ENCODE data around the gene IL20RA.

IL20RA gene

DNA sequence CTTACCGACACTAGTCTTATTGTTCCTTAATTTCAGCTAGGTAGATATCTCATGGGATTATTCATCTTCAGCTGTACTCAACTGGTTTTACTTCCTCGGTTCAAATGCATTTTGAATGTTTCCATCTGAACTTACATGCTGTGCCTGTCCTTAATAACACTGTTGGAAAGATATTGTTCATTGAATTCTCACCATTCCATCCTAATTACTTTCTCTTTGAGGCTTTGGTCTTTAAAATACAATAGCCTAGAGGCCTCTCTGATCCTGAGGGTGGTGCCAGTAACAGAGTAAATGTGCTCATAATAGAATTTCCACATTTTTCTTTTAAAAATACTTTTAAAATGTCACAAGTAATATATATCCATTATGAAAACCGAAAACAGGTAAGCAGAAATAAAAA lies 54.0 kb downstream of the IL20RA start:
- TF ChIP-seq, protein P1, sequence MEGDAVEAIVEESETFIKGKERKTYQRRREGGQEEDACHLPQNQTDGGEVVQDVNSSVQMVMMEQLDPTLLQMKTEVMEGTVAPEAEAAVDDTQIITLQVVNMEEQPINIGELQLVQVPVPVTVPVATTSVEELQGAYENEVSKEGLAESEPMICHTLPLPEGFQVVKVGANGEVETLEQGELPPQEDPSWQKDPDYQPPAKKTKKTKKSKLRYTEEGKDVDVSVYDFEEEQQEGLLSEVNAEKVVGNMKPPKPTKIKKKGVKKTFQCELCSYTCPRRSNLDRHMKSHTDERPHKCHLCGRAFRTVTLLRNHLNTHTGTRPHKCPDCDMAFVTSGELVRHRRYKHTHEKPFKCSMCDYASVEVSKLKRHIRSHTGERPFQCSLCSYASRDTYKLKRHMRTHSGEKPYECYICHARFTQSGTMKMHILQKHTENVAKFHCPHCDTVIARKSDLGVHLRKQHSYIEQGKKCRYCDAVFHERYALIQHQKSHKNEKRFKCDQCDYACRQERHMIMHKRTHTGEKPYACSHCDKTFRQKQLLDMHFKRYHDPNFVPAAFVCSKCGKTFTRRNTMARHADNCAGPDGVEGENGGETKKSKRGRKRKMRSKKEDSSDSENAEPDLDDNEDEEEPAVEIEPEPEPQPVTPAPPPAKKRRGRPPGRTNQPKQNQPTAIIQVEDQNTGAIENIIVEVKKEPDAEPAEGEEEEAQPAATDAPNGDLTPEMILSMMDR (IDR thresholded peaks at IDR 0.05; ENCODE audit: low read depth, low read length, missing control alignments) = no peak
- in situ Hi-C loops (cut with HindIII; ENCODE audit: low pct_ligation_motif_present, low sequenced_read_pairs) = no loop called here
- Histone ChIP-seq H3K36me3 (replicated peaks) (no peaks in the 10 kb centered on the region), H3K27me3 (replicated peaks) (peaks cover 16% of the 10 kb centered on the region), H3K27ac (no peak overlapping the region), H3K4me3 (ENCODE audit: low read depth, low read length) (no peak overlapping the region)
- DNase-seq = no peak

DNA sequence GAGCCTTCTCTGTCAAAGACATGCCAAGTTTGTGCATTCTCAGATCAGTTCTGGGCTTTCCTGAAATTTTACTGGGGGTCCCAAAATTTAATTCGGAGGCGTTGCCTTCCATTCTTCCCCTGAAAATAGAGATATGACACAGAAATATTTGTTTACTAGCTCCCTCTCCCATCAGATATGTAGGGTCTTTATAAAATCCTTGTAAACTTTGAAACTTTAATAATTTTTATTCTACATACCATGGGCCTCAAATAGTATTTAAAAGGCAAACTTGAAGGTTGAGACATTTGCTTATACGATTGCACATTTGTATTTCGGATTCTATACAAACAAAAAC lies 54.6 kb downstream of the IL20RA start:
- DNase-seq = no peak
- Histone ChIP-seq H3K36me3 (replicated peaks) (no peaks in the 10 kb centered on the region), H3K27me3 (replicated peaks) (peaks cover 16% of the 10 kb centered on the region), H3K27ac (no peak overlapping the region), H3K4me3 (ENCODE audit: low read depth, low read length) (peak overlapping the region; percentile 57)
- in situ Hi-C loops (cut with HindIII; ENCODE audit: low pct_ligation_motif_present, low sequenced_read_pairs) = no loop called here
- TF ChIP-seq, protein P1 (IDR thresholded peaks at IDR 0.05; ENCODE audit: low read depth, low read length, missing control alignments) = no peak

DNA sequence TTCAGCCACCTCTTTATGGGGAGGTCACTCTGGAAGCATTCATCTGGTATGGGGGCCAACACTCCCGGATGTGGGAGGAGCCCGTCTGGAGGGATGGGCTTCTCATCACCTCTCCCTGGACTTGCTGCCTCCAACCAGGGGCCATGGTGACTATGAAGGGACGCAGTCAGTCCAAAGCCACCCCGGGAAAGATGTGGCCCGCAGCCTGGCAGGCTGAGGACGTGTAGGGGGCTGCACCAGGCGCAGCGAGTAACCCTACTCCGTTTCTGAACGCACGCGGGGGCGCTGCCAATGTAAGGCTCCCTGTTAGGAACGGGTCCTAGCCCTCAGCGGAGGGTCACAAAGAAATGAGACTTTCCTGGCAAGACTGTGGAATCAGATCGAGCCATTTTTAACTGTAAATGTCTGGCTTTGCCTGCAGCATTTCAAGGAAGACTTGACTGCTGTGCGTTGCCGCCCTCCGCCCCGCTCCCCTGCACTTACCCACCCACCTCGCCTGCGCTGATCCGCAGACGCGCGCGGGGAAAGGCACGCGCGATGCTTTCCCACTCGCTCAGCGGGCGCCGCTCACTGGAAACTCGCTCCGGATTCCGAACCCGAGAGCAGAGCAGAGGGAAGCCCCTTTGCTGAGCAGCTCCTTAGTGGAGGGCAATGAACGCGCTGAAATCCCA lies 55.1 kb downstream of the IL20RA start:
- in situ Hi-C loops (cut with HindIII; ENCODE audit: low pct_ligation_motif_present, low sequenced_read_pairs) = no loop called here
- DNase-seq = no peak
- Histone ChIP-seq H3K27me3 (replicated peaks) (peaks cover 16% of the 10 kb centered on the region), H3K36me3 (replicated peaks) (no peaks in the 10 kb centered on the region), H3K4me3 (ENCODE audit: low read depth, low read length) (peak overlapping the region; percentile 57), H3K27ac (no peak overlapping the region)
- TF ChIP-seq, protein P1 (IDR thresholded peaks at IDR 0.05; ENCODE audit: low read depth, low read length, missing control alignments) = no peak

GRCh38 chr6:136987526-136987925 lies 57.2 kb downstream of the IL20RA start:
- TF ChIP-seq, protein P1 (IDR thresholded peaks at IDR 0.05; ENCODE audit: low read depth, low read length, missing control alignments) = no peak
- DNase-seq = no peak
- Histone ChIP-seq H3K27me3 (replicated peaks) (peaks cover 16% of the 10 kb centered on the region), H3K4me3 (ENCODE audit: low read depth, low read length) (no peak overlapping the region), H3K27ac (no peak overlapping the region), H3K36me3 (replicated peaks) (no peaks in the 10 kb centered on the region)
- in situ Hi-C loops (cut with HindIII; ENCODE audit: low pct_ligation_motif_present, low sequenced_read_pairs) = no loop called here

- Histone ChIP-seq H3K4me3 (ENCODE audit: low read depth, low read length) (no peak overlapping the region), H3K36me3 (replicated peaks) (no peaks in the 10 kb centered on the region), H3K27ac (no peak overlapping the region), H3K27me3 (replicated peaks) (peaks cover 14% of the 10 kb centered on the region)
- in situ Hi-C loops (cut with HindIII; ENCODE audit: low pct_ligation_motif_present, low sequenced_read_pairs) = no loop called here
- TF ChIP-seq, protein P1 (IDR thresholded peaks at IDR 0.05; ENCODE audit: low read depth, low read length, missing control alignments) = no peak
- DNase-seq = no peak
These were observed 59.3 kb downstream of the IL20RA start for GRCh38 chr6:136985502-136985901.

GRCh38 chr6:136984578-136984977 lies 60.2 kb downstream of the IL20RA start:
- Histone ChIP-seq H3K27ac (no peak overlapping the region), H3K27me3 (replicated peaks) (peaks cover 9% of the 10 kb centered on the region), H3K4me3 (ENCODE audit: low read depth, low read length) (no peak overlapping the region), H3K36me3 (replicated peaks) (no peaks in the 10 kb centered on the region)
- no peak for DNase-seq
- in situ Hi-C loops (cut with HindIII; ENCODE audit: low pct_ligation_motif_present, low sequenced_read_pairs) = no loop called here
- TF ChIP-seq, protein P1 (IDR thresholded peaks at IDR 0.05; ENCODE audit: low read depth, low read length, missing control alignments) = no peak

Measured in brain microvascular endothelial cell (primary cell).